ENCODE measurements around the gene ST3GAL6.

ST3GAL6 gene

GRCh38 chr3:98741121-98741716, 21.9 kb upstream of the ST3GAL6 start:
- Histone ChIP-seq H3K36me3 (replicated peaks in 1 of 2; ENCODE audit: control insufficient read depth in 2 of 2, insufficient read depth in 2 of 2, low read length in 2 of 2) (no peaks in the 10 kb centered on the region), H3K9me3 (replicated peaks in 1 of 2; ENCODE audit: control insufficient read depth in 2 of 2, insufficient read depth in 1 of 2, low read depth in 1 of 2, low read length in 2 of 2) (no peaks in the 10 kb centered on the region), H2BK15ac (ENCODE audit: low read length) (no peak overlapping the region), H2BK5ac (ENCODE audit: low read length) (no peak overlapping the region), H3K4me1 (ENCODE audit: control insufficient read depth in 2 of 2, insufficient read depth in 1 of 2, low read depth in 1 of 2, low read length in 2 of 2) (peaks cover 0 to 1% of the 10 kb centered on the region in 2 donors), H2BK120ac (ENCODE audit: low read depth, low read length) (no peak overlapping the region), H2AFZ (ENCODE audit: low read length) (no peak overlapping the region), H3K4me3 (ENCODE audit: low read length in 2 of 2) (no peak overlapping the region), H4K91ac (ENCODE audit: low read depth, low read length, poor library complexity) (no peak overlapping the region), H3K4me2 (ENCODE audit: insufficient read depth, low read length, poor library complexity, severe bottlenecking) (no peak overlapping the region), H3K9ac (ENCODE audit: low read depth, low read length, poor library complexity) (no peak overlapping the region), H3K79me1 (ENCODE audit: low read depth, low read length) (no peaks in the 10 kb centered on the region), H3K23ac (ENCODE audit: low read depth, low read length, poor library complexity) (no peak overlapping the region), H3K27me3 (ENCODE audit: control insufficient read depth in 3 of 3, insufficient read depth in 3 of 3, low read depth in 1 of 3, low read length in 3 of 3) (no peaks in the 10 kb centered on the region), H2AK5ac (ENCODE audit: low read depth, low read length) (no peak overlapping the region), H3K14ac (ENCODE audit: low read length) (no peak overlapping the region), H2BK12ac (ENCODE audit: low read length) (no peak overlapping the region), H3K18ac (ENCODE audit: low read length) (no peak overlapping the region), H3K4ac (ENCODE audit: low read length) (no peak overlapping the region), H4K8ac (ENCODE audit: low read depth, low read length) (no peak overlapping the region), H3K27ac (replicated peaks; ENCODE audit: low read length) (no peak overlapping the region)
- WGBS, 2 donors (ENCODE audit: extremely low coverage in 2 of 2, insufficient read length in 2 of 2, insufficient replicate concordance in 1 of 2) = no CpG with 5 or more reads among the region's 5 CpGs
- DNase-seq (ENCODE audit: low spot score) = no peak

DNA sequence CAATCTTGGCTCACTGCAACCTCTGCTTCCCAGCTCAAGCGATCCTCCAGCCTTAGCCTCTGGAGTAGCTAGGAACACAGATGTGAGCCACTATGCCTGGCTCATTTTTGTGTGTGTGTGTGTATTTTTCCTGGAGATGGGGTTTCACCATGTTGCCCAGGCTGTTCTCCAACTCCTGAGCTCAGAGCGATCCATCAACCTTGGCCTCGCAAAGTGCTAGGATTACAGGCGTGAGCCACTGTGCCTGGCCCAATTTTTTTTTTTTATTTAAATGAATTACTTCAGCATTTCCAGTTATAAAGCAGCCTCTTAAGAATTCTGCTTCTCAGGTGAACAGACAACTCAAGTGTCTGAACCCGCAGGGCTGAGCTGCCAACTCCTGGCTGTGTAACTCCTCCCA, 20.1 kb upstream of the ST3GAL6 start:
- Histone ChIP-seq H3K9me3 (replicated peaks in 1 of 2; ENCODE audit: control insufficient read depth in 2 of 2, insufficient read depth in 1 of 2, low read depth in 1 of 2, low read length in 2 of 2) (no peaks in the 10 kb centered on the region), H3K4me3 (ENCODE audit: low read length in 2 of 2) (no peak overlapping the region), H3K18ac (ENCODE audit: low read length) (no peak overlapping the region), H3K79me1 (ENCODE audit: low read depth, low read length) (no peaks in the 10 kb centered on the region), H3K4me2 (ENCODE audit: insufficient read depth, low read length, poor library complexity, severe bottlenecking) (no peak overlapping the region), H3K4ac (ENCODE audit: low read length) (no peak overlapping the region), H4K91ac (ENCODE audit: low read depth, low read length, poor library complexity) (no peak overlapping the region), H2BK120ac (ENCODE audit: low read depth, low read length) (no peak overlapping the region), H2AK5ac (ENCODE audit: low read depth, low read length) (no peak overlapping the region), H3K23ac (ENCODE audit: low read depth, low read length, poor library complexity) (no peak overlapping the region), H2AFZ (ENCODE audit: low read length) (no peak overlapping the region), H3K27ac (replicated peaks; ENCODE audit: low read length) (no peak overlapping the region), H2BK15ac (ENCODE audit: low read length) (no peak overlapping the region), H3K14ac (ENCODE audit: low read length) (no peak overlapping the region), H3K36me3 (replicated peaks in 1 of 2; ENCODE audit: control insufficient read depth in 2 of 2, insufficient read depth in 2 of 2, low read length in 2 of 2) (no peaks in the 10 kb centered on the region), H3K4me1 (ENCODE audit: control insufficient read depth in 2 of 2, insufficient read depth in 1 of 2, low read depth in 1 of 2, low read length in 2 of 2) (peaks cover 0 to 1% of the 10 kb centered on the region in 2 donors), H4K8ac (ENCODE audit: low read depth, low read length) (no peak overlapping the region), H2BK12ac (ENCODE audit: low read length) (no peak overlapping the region), H3K9ac (ENCODE audit: low read depth, low read length, poor library complexity) (no peak overlapping the region), H3K27me3 (ENCODE audit: control insufficient read depth in 3 of 3, insufficient read depth in 3 of 3, low read depth in 1 of 3, low read length in 3 of 3) (no peaks in the 10 kb centered on the region), H2BK5ac (ENCODE audit: low read length) (no peak overlapping the region)
- WGBS, 2 donors (ENCODE audit: extremely low coverage in 2 of 2, insufficient read length in 2 of 2, insufficient replicate concordance in 1 of 2) = no CpG with 5 or more reads among the region's 5 CpGs
- no peak for DNase-seq (ENCODE audit: low spot score)

GRCh38 chr3:98744283-98744682, 18.9 kb upstream of the ST3GAL6 start:
- H4K91ac ChIP-seq (ENCODE audit: low read depth, low read length, poor library complexity) = no peak overlapping the region
- H3K9me3 ChIP-seq (replicated peaks in 1 of 2; ENCODE audit: control insufficient read depth in 2 of 2, insufficient read depth in 1 of 2, low read depth in 1 of 2, low read length in 2 of 2) = no peaks in the 10 kb centered on the region
- no peaks in the 10 kb centered on the region for H3K27me3 ChIP-seq (ENCODE audit: control insufficient read depth in 3 of 3, insufficient read depth in 3 of 3, low read depth in 1 of 3, low read length in 3 of 3)
- no peak overlapping the region for H2BK12ac ChIP-seq (ENCODE audit: low read length)
- H2BK15ac ChIP-seq (ENCODE audit: low read length) = no peak overlapping the region
- H3K27ac ChIP-seq (replicated peaks; ENCODE audit: low read length) = no peak overlapping the region
- no peak overlapping the region for H3K14ac ChIP-seq (ENCODE audit: low read length)
- no peak overlapping the region for H3K18ac ChIP-seq (ENCODE audit: low read length)
- H2BK5ac ChIP-seq (ENCODE audit: low read length) = no peak overlapping the region
- peaks cover 0 to 1% of the 10 kb centered on the region in 2 donors for H3K4me1 ChIP-seq (ENCODE audit: control insufficient read depth in 2 of 2, insufficient read depth in 1 of 2, low read depth in 1 of 2, low read length in 2 of 2)
- no peak overlapping the region for H4K8ac ChIP-seq (ENCODE audit: low read depth, low read length)
- H3K23ac ChIP-seq (ENCODE audit: low read depth, low read length, poor library complexity) = no peak overlapping the region
- H2AK5ac ChIP-seq (ENCODE audit: low read depth, low read length) = no peak overlapping the region
- no peak overlapping the region for H2AFZ ChIP-seq (ENCODE audit: low read length)
- no peak for DNase-seq (ENCODE audit: low spot score)
- no peaks in the 10 kb centered on the region for H3K79me1 ChIP-seq (ENCODE audit: low read depth, low read length)
- no peak overlapping the region for H3K4me2 ChIP-seq (ENCODE audit: insufficient read depth, low read length, poor library complexity, severe bottlenecking)
- H3K4ac ChIP-seq (ENCODE audit: low read length) = no peak overlapping the region
- no peak overlapping the region for H3K9ac ChIP-seq (ENCODE audit: low read depth, low read length, poor library complexity)
- H3K4me3 ChIP-seq (ENCODE audit: low read length in 2 of 2) = no peak overlapping the region
- no peaks in the 10 kb centered on the region for H3K36me3 ChIP-seq (replicated peaks in 1 of 2; ENCODE audit: control insufficient read depth in 2 of 2, insufficient read depth in 2 of 2, low read length in 2 of 2)
- H2BK120ac ChIP-seq (ENCODE audit: low read depth, low read length) = no peak overlapping the region

- H3K27me3 ChIP-seq (ENCODE audit: control insufficient read depth in 3 of 3, insufficient read depth in 3 of 3, low read depth in 1 of 3, low read length in 3 of 3) = no peaks in the 10 kb centered on the region
- H2BK15ac ChIP-seq (ENCODE audit: low read length) = no peak overlapping the region
- no peak overlapping the region for H3K4me3 ChIP-seq (ENCODE audit: low read length in 2 of 2)
- no peak overlapping the region for H2BK12ac ChIP-seq (ENCODE audit: low read length)
- H3K4me2 ChIP-seq (ENCODE audit: insufficient read depth, low read length, poor library complexity, severe bottlenecking) = no peak overlapping the region
- no peak overlapping the region for H3K23ac ChIP-seq (ENCODE audit: low read depth, low read length, poor library complexity)
- WGBS, 2 donors (ENCODE audit: extremely low coverage in 2 of 2, insufficient read length in 2 of 2, insufficient replicate concordance in 1 of 2) = no CpG with 5 or more reads among the region's 1 CpG
- H3K4ac ChIP-seq (ENCODE audit: low read length) = no peak overlapping the region
- no peak overlapping the region for H2AFZ ChIP-seq (ENCODE audit: low read length)
- no peak overlapping the region for H2BK120ac ChIP-seq (ENCODE audit: low read depth, low read length)
- H2BK5ac ChIP-seq (ENCODE audit: low read length) = no peak overlapping the region
- H3K36me3 ChIP-seq (replicated peaks in 1 of 2; ENCODE audit: control insufficient read depth in 2 of 2, insufficient read depth in 2 of 2, low read length in 2 of 2) = no peaks in the 10 kb centered on the region
- H2AK5ac ChIP-seq (ENCODE audit: low read depth, low read length) = no peak overlapping the region
- no peak overlapping the region for H4K8ac ChIP-seq (ENCODE audit: low read depth, low read length)
- no peak overlapping the region for H4K91ac ChIP-seq (ENCODE audit: low read depth, low read length, poor library complexity)
- H3K79me1 ChIP-seq (ENCODE audit: low read depth, low read length) = no peaks in the 10 kb centered on the region
- peaks cover 0 to 1% of the 10 kb centered on the region in 2 donors for H3K4me1 ChIP-seq (ENCODE audit: control insufficient read depth in 2 of 2, insufficient read depth in 1 of 2, low read depth in 1 of 2, low read length in 2 of 2)
- H3K14ac ChIP-seq (ENCODE audit: low read length) = no peak overlapping the region
- no peak overlapping the region for H3K18ac ChIP-seq (ENCODE audit: low read length)
- no peak overlapping the region for H3K27ac ChIP-seq (replicated peaks; ENCODE audit: low read length)
- no peak for DNase-seq (ENCODE audit: low spot score)
- no peak overlapping the region for H3K9ac ChIP-seq (ENCODE audit: low read depth, low read length, poor library complexity)
- no peaks in the 10 kb centered on the region for H3K9me3 ChIP-seq (replicated peaks in 1 of 2; ENCODE audit: control insufficient read depth in 2 of 2, insufficient read depth in 1 of 2, low read depth in 1 of 2, low read length in 2 of 2)
Measured at GRCh38 chr3:98745718-98746117, 17.4 kb upstream of the ST3GAL6 start.

Measured in neuronal stem cell (in vitro differentiated cells).